ENCODE data around the gene HCN1. TPM values are rescaled to one million over a fixed set of nuclear protein-coding genes. Genes with fewer than 3 reads are reported as not detected.

Gene HCN1
- total and polyA plus RNA-seq, 11 donors: 0.09 to 0.43 (median 0.15) TPM; not detected in 6

GRCh38 chr5:45623832-45624231 is 72.3 kb downstream of the HCN1 start:
- intact Hi-C loops (cut with DNase I): no loop called here
- TF ChIP-seq, protein P1, sequence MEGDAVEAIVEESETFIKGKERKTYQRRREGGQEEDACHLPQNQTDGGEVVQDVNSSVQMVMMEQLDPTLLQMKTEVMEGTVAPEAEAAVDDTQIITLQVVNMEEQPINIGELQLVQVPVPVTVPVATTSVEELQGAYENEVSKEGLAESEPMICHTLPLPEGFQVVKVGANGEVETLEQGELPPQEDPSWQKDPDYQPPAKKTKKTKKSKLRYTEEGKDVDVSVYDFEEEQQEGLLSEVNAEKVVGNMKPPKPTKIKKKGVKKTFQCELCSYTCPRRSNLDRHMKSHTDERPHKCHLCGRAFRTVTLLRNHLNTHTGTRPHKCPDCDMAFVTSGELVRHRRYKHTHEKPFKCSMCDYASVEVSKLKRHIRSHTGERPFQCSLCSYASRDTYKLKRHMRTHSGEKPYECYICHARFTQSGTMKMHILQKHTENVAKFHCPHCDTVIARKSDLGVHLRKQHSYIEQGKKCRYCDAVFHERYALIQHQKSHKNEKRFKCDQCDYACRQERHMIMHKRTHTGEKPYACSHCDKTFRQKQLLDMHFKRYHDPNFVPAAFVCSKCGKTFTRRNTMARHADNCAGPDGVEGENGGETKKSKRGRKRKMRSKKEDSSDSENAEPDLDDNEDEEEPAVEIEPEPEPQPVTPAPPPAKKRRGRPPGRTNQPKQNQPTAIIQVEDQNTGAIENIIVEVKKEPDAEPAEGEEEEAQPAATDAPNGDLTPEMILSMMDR (IDR thresholded peaks at IDR 0.05): no peak
- no peak for TF ChIP-seq POLR2A (IDR thresholded peaks at IDR 0.05)
- no peak overlapping the region for H3K27ac ChIP-seq
- ATAC-seq (peak in 3 of 4 donors; percentile 26 to 63 (median 36)), DNase-seq (no peak)
- no peaks in the 10 kb centered on the region for H3K9me3 ChIP-seq
- WGBS, 4 donors: 4 to 15% (median 7%) methylated on average over 1 of the region's 1 CpG
- no peaks in the 10 kb centered on the region for H3K4me1 ChIP-seq
- no peaks in the 10 kb centered on the region for H3K27me3 ChIP-seq
- no peak overlapping the region for H3K4me3 ChIP-seq
- no peaks in the 10 kb centered on the region for H3K36me3 ChIP-seq

DNA sequence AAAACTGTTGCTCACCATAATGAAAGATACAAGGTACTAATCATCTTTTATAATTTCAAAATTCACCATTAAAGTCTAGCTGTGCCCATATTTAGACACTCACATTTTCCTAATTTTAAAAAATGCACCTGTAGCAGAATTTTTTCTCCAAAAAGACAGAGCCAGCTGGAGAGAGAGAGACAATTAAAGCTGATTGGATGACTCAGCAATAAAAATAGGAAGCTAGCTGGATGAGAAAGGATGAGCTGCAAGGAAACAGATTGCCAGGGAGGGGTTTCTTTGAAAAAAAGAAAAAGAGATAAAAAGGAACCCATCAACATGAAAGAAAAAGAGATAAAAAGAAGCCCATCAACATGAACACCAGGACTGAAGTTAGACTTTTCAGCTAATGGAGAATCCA is 73.8 kb downstream of the HCN1 start:
- Histone ChIP-seq H3K27me3 (no peaks in the 10 kb centered on the region), H3K4me3 (no peak overlapping the region), H3K36me3 (no peaks in the 10 kb centered on the region), H3K9me3 (no peaks in the 10 kb centered on the region), H3K27ac (no peak overlapping the region), H3K4me1 (no peaks in the 10 kb centered on the region)
- no peak for ATAC-seq
- no peak for DNase-seq
- intact Hi-C loops (cut with DNase I): no loop called here
- TF ChIP-seq POLR2A (IDR thresholded peaks at IDR 0.05): no peak
- TF ChIP-seq, protein P1 (IDR thresholded peaks at IDR 0.05): no peak

DNA sequence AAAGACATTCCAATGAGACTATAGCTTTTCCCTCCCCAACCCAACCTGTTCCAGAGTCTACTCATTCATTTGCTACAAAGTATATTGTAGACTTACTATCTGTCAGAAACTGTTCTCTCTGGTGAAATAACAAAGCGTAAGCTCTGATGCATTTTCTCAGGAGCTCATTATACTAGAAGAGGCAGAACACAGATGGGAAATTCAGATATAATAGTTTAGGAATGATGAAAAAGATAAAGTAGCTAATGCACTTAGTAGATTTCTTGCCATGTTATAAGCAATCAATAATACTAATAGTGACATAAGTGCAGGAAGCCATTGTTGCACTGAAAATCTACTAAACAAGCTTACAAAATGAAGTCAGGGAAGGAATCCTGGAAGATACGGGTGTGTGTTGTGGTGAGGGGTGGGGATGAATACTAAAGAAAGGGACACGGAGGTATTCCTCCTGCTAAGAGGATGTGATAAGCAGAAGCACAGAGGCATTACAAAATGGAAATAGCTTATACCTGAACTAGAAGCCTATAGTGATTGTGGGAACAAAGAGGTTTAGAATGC is 78.2 kb downstream of the HCN1 start:
- Histone ChIP-seq H3K27ac (no peak overlapping the region), H3K4me1 (no peaks in the 10 kb centered on the region), H3K9me3 (no peaks in the 10 kb centered on the region), H3K27me3 (no peaks in the 10 kb centered on the region), H3K36me3 (no peaks in the 10 kb centered on the region), H3K4me3 (no peak overlapping the region)
- intact Hi-C loops (cut with DNase I): no loop called here
- TF ChIP-seq POLR2A (IDR thresholded peaks at IDR 0.05): no peak
- TF ChIP-seq, protein P1 (IDR thresholded peaks at IDR 0.05): no peak
- no peak for ATAC-seq
- WGBS, 4 donors: 66 to 78% (median 76%) methylated on average over 3 of the region's 3 CpGs
- no peak for DNase-seq

- no peaks in the 10 kb centered on the region for H3K9me3 ChIP-seq
- 67 to 83% (median 75%) methylated on average over 3 of the region's 3 CpGs for WGBS, 4 donors
- no peaks in the 10 kb centered on the region for H3K36me3 ChIP-seq
- no peak for TF ChIP-seq POLR2A (IDR thresholded peaks at IDR 0.05)
- TF ChIP-seq, protein P1 (IDR thresholded peaks at IDR 0.05): no peak
- DNase-seq (no peak), ATAC-seq (no peak)
- H3K4me1 ChIP-seq: no peaks in the 10 kb centered on the region
- H3K27me3 ChIP-seq: no peaks in the 10 kb centered on the region
- no peak overlapping the region for H3K4me3 ChIP-seq
- intact Hi-C loops (cut with DNase I): no loop called here
- no peak overlapping the region for H3K27ac ChIP-seq
Observed at GRCh38 chr5:45609661-45610060, 86.5 kb downstream of the HCN1 start.
